Measurements from ENCODE around the gene AKAP5.

The AKAP5 gene

GRCh38 chr14:64439141-64439540 is 26.2 kb upstream of the AKAP5 start:
- Histone ChIP-seq H3K36me3 (ENCODE audit: control insufficient read depth, insufficient read depth, low read length) (peaks cover 94% of the 10 kb centered on the region), H3K27me3 (ENCODE audit: control insufficient read depth, insufficient read depth, low read length) (no peaks in the 10 kb centered on the region), H3K27ac (ENCODE audit: low read depth, low read length) (peak overlapping the region; percentile 68), H3K9me3 (ENCODE audit: control insufficient read depth, insufficient read depth, low read length) (no peaks in the 10 kb centered on the region), H3K4me3 (ENCODE audit: low read depth, low read length) (no peak overlapping the region), H3K9ac (ENCODE audit: low read depth, low read length) (no peak overlapping the region), H3K4me1 (ENCODE audit: control insufficient read depth, insufficient read depth, low read length) (no peaks in the 10 kb centered on the region)

DNA sequence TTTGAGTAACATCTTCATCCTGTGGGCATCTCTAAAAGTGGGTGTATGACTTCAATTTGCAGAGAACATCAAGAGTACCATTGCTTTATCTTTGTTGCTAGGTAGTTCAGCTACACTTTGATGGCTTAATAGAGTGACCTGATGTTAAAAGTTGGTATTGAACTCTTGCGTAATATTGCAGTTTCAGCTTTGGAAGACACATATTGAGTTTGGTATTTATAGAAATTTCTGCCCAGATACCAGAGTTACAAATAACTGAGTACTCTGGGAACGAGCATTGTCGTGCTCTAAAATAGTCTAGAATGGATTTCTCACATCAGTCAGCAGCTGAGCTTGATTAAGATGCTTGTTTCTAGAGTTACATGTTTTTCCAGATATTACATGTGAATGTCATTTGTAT is 24.8 kb upstream of the AKAP5 start:
- H3K4me1 ChIP-seq (ENCODE audit: control insufficient read depth, insufficient read depth, low read length) = no peaks in the 10 kb centered on the region
- no peak overlapping the region for H3K4me3 ChIP-seq (ENCODE audit: low read depth, low read length)
- H3K36me3 ChIP-seq (ENCODE audit: control insufficient read depth, insufficient read depth, low read length) = peaks cover 95% of the 10 kb centered on the region

DNA sequence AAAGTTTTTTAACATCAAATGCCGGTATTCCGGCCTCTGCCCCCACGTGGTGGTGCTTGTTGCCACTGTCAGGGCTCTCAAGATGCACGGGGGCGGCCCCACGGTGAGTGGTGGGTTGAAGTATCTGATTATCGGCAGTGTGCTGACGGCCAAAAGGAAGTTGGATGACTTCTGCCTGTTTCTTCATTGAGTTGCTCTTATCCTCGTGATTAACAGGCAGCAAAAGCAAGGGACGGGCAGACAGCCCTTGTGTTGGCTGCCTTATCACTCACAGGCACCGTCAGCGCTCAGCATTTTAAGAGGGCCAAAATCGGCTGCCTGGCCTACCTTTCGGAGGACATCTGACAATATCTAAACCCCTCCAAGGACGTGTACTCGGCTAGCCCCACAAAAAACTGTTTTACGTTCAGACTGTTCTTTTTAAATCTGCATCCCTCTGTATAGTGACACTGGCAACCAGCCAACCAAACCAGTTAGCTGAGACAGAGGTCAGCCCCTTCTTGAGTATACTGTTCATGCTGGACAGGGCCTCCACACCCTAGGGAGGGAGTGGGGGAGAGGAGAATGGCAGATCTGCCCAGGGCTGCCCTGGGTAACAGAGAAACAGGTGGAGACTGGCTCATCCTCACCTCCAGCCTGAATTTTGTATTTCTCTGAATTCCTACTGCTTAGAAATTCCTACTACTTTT is 22.9 kb upstream of the AKAP5 start:
- peaks cover 93% of the 10 kb centered on the region for H3K36me3 ChIP-seq (ENCODE audit: control insufficient read depth, insufficient read depth, low read length)
- no peaks in the 10 kb centered on the region for H3K9me3 ChIP-seq (ENCODE audit: control insufficient read depth, insufficient read depth, low read length)
- H3K27ac ChIP-seq (ENCODE audit: low read depth, low read length) = no peak overlapping the region
- no peaks in the 10 kb centered on the region for H3K4me1 ChIP-seq (ENCODE audit: control insufficient read depth, insufficient read depth, low read length)
- no peak overlapping the region for H3K4me3 ChIP-seq (ENCODE audit: low read depth, low read length)
- no peak overlapping the region for H3K9ac ChIP-seq (ENCODE audit: low read depth, low read length)
- H3K27me3 ChIP-seq (ENCODE audit: control insufficient read depth, insufficient read depth, low read length) = no peaks in the 10 kb centered on the region

More for the DNA sequence above, 24.8 kb upstream of the AKAP5 start:
- Histone ChIP-seq H3K27me3 (ENCODE audit: control insufficient read depth, insufficient read depth, low read length) (no peaks in the 10 kb centered on the region), H3K9me3 (ENCODE audit: control insufficient read depth, insufficient read depth, low read length) (no peaks in the 10 kb centered on the region), H3K9ac (ENCODE audit: low read depth, low read length) (no peak overlapping the region), H3K27ac (ENCODE audit: low read depth, low read length) (no peak overlapping the region)

DNA sequence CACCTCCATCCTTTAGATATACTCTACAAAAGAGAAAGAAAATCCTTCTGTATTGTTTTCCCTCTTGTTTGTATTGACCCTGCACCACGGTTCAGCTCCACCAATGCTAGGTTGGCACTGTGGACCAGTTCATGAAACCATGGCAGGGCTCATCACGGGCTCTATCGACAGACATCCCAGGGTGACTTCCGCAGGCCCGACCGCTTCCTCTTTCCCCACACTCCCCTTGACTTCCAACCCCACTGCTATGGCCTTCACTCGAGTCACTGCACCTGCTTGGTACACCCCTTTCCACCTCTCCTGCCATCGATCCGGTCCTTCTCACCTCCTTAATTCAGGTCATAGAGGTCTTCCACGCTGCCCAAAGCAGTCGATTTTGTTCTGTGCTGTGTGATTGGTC is 21.2 kb upstream of the AKAP5 start:
- Histone ChIP-seq H3K9me3 (ENCODE audit: control insufficient read depth, insufficient read depth, low read length) (no peaks in the 10 kb centered on the region), H3K4me3 (ENCODE audit: low read depth, low read length) (no peak overlapping the region), H3K27me3 (ENCODE audit: control insufficient read depth, insufficient read depth, low read length) (no peaks in the 10 kb centered on the region), H3K9ac (ENCODE audit: low read depth, low read length) (no peak overlapping the region), H3K27ac (ENCODE audit: low read depth, low read length) (no peak overlapping the region), H3K4me1 (ENCODE audit: control insufficient read depth, insufficient read depth, low read length) (no peaks in the 10 kb centered on the region), H3K36me3 (ENCODE audit: control insufficient read depth, insufficient read depth, low read length) (peaks cover 93% of the 10 kb centered on the region)

DNA sequence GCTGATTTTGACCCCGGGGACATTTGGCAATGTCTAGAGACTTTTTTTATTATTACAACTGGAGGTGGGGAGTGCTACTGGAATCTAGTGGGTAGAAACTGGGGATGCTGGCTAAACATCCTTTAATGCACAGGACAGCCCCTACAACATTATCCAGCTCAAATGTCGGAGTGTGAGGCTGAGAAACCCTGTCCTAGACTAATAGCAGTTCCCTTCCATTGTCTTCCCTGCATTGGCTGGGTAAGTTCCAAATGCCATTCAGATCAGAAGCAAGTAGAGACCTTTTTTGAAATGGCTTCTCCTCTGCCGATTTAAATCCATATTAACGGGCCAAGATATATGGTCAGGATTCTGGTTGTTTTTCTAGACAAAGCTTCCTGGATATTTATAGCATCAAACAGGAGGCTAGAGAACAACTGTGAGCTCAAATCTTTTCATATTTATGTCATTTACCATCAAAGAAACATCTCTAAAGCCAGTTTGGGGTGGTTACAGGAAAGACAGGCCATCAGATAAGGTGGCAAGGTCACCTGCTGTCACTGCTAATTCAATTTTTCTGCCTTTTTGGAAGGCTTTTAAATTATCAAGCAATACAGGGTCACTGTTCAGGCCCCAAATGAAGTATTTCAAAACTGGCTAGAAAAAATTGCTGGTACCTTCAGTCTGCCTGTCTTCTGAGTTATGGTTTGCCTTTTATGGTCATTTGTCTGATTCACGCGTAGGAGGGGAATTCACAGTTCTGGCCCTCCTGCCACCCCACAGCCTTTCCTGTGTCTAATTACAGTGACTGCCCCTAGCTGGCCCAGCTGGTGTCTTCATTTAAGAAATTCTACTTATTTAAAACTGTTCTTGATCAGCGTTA is 20.1 kb upstream of the AKAP5 start:
- Histone ChIP-seq H3K9me3 (ENCODE audit: control insufficient read depth, insufficient read depth, low read length) (no peaks in the 10 kb centered on the region), H3K27ac (ENCODE audit: low read depth, low read length) (peak overlapping the region; percentile 62), H3K36me3 (ENCODE audit: control insufficient read depth, insufficient read depth, low read length) (peaks cover 95% of the 10 kb centered on the region), H3K4me3 (ENCODE audit: low read depth, low read length) (no peak overlapping the region), H3K27me3 (ENCODE audit: control insufficient read depth, insufficient read depth, low read length) (no peaks in the 10 kb centered on the region), H3K4me1 (ENCODE audit: control insufficient read depth, insufficient read depth, low read length) (no peaks in the 10 kb centered on the region), H3K9ac (ENCODE audit: low read depth, low read length) (no peak overlapping the region)

DNA sequence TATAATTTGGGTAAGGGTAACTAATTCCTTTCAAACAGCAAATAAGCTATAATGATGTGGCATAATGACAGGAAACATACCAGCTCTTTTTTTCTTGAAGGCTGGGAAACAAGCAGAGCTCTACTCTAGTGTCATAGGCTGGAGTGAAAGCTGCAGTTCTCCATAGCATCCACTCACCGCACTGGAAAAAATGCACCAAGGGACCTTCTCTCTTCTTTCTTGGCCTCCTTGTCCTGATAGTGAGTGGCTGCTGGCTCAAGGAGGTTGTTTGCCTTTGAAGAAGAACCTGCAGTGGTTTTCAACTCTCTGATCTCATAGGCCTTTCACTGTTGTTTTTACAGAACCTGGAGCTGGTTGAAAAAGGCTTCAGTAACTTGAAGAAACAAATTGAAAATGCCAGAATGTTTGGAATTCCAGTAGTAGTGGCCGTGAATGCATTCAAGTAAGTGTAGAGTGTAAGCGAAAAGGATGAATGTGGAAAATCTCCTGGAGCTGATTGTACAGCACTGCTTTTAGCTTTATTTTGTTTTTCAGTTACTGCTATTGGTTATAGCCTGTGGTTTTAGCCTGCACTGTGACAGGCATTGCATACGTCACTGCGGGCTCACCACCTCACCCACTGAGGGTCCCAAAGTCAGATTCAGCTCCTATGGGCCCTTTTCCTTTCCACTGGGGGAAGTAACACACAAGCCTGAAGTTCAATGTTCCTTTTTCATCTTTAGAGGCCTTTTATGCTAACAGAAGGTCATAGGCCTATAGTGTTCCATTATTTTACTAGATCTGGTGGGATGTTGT is 17.2 kb upstream of the AKAP5 start:
- Histone ChIP-seq H3K27me3 (ENCODE audit: control insufficient read depth, insufficient read depth, low read length) (no peaks in the 10 kb centered on the region), H3K9me3 (ENCODE audit: control insufficient read depth, insufficient read depth, low read length) (no peaks in the 10 kb centered on the region), H3K27ac (ENCODE audit: low read depth, low read length) (no peak overlapping the region), H3K4me1 (ENCODE audit: control insufficient read depth, insufficient read depth, low read length) (no peaks in the 10 kb centered on the region), H3K9ac (ENCODE audit: low read depth, low read length) (no peak overlapping the region), H3K4me3 (ENCODE audit: low read depth, low read length) (no peak overlapping the region), H3K36me3 (ENCODE audit: control insufficient read depth, insufficient read depth, low read length) (peaks cover 94% of the 10 kb centered on the region)

- Histone ChIP-seq H3K9me3 (ENCODE audit: control insufficient read depth, insufficient read depth, low read length) (no peaks in the 10 kb centered on the region), H3K27ac (ENCODE audit: low read depth, low read length) (no peak overlapping the region), H3K27me3 (ENCODE audit: control insufficient read depth, insufficient read depth, low read length) (no peaks in the 10 kb centered on the region), H3K4me3 (ENCODE audit: low read depth, low read length) (no peak overlapping the region), H3K36me3 (ENCODE audit: control insufficient read depth, insufficient read depth, low read length) (peaks cover 95% of the 10 kb centered on the region), H3K9ac (ENCODE audit: low read depth, low read length) (no peak overlapping the region), H3K4me1 (ENCODE audit: control insufficient read depth, insufficient read depth, low read length) (no peaks in the 10 kb centered on the region)
These were observed 15.0 kb upstream of the AKAP5 start for GRCh38 chr14:64450255-64450654.

GRCh38 chr14:64454671-64455070 is 10.6 kb upstream of the AKAP5 start:
- Histone ChIP-seq H3K9ac (ENCODE audit: low read depth, low read length) (no peak overlapping the region), H3K36me3 (ENCODE audit: control insufficient read depth, insufficient read depth, low read length) (peaks cover 95% of the 10 kb centered on the region), H3K4me1 (ENCODE audit: control insufficient read depth, insufficient read depth, low read length) (no peaks in the 10 kb centered on the region), H3K4me3 (ENCODE audit: low read depth, low read length) (no peak overlapping the region), H3K9me3 (ENCODE audit: control insufficient read depth, insufficient read depth, low read length) (no peaks in the 10 kb centered on the region), H3K27ac (ENCODE audit: low read depth, low read length) (no peak overlapping the region), H3K27me3 (ENCODE audit: control insufficient read depth, insufficient read depth, low read length) (no peaks in the 10 kb centered on the region)

- no peak overlapping the region for H3K27ac ChIP-seq (ENCODE audit: low read depth, low read length)
- peaks cover 64% of the 10 kb centered on the region for H3K36me3 ChIP-seq (ENCODE audit: control insufficient read depth, insufficient read depth, low read length)
- no peak overlapping the region for H3K4me3 ChIP-seq (ENCODE audit: low read depth, low read length)
- H3K9ac ChIP-seq (ENCODE audit: low read depth, low read length) = no peak overlapping the region
- no peaks in the 10 kb centered on the region for H3K9me3 ChIP-seq (ENCODE audit: control insufficient read depth, insufficient read depth, low read length)
- H3K4me1 ChIP-seq (ENCODE audit: control insufficient read depth, insufficient read depth, low read length) = peaks cover 4% of the 10 kb centered on the region; the same call in 1 of the 2 replicates
- H3K27me3 ChIP-seq (ENCODE audit: control insufficient read depth, insufficient read depth, low read length) = no peaks in the 10 kb centered on the region
These were observed 5.7 kb upstream of the AKAP5 start for GRCh38 chr14:64459405-64460136.

- Histone ChIP-seq H3K9ac (ENCODE audit: low read depth, low read length) (no peak overlapping the region), H3K27ac (ENCODE audit: low read depth, low read length) (no peak overlapping the region), H3K9me3 (ENCODE audit: control insufficient read depth, insufficient read depth, low read length) (no peaks in the 10 kb centered on the region), H3K36me3 (ENCODE audit: control insufficient read depth, insufficient read depth, low read length) (peaks cover 48% of the 10 kb centered on the region), H3K4me1 (ENCODE audit: control insufficient read depth, insufficient read depth, low read length) (peaks cover 10% of the 10 kb centered on the region), H3K27me3 (ENCODE audit: control insufficient read depth, insufficient read depth, low read length) (no peaks in the 10 kb centered on the region), H3K4me3 (ENCODE audit: low read depth, low read length) (no peak overlapping the region)
These were observed 4.1 kb upstream of the AKAP5 start for GRCh38 chr14:64461221-64461620.

Measured in HUES48 (cell line).